ENCODE data around the gene DLGAP1. TPM values are rescaled to one million over a fixed set of nuclear protein-coding genes. Genes with fewer than 3 reads are reported as not detected.

Gene DLGAP1
- total RNA-seq, 1 experiment from 2014 or later, result 23.0 TPM

GRCh38 chr18:4017480-4017879, 437.6 kb downstream of the DLGAP1 start:
- DNase-seq (ENCODE audit: low spot score) (peak; percentile 48), ATAC-seq (peak; percentile 91)
- TF ChIP-seq NR2C2 (CRISPR knock-in tag; IDR thresholded peaks at IDR 0.05), result no peak
- TF ChIP-seq, protein P1, sequence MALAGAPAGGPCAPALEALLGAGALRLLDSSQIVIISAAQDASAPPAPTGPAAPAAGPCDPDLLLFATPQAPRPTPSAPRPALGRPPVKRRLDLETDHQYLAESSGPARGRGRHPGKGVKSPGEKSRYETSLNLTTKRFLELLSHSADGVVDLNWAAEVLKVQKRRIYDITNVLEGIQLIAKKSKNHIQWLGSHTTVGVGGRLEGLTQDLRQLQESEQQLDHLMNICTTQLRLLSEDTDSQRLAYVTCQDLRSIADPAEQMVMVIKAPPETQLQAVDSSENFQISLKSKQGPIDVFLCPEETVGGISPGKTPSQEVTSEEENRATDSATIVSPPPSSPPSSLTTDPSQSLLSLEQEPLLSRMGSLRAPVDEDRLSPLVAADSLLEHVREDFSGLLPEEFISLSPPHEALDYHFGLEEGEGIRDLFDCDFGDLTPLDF (CRISPR knock-in tag; IDR thresholded peaks at IDR 0.05), result no peak
- TF ChIP-seq AR (CRISPR knock-in tag; IDR thresholded peaks at IDR 0.05), result no peak
- TF ChIP-seq SOX15 (CRISPR knock-in tag; IDR thresholded peaks at IDR 0.05), result no peak
- no peak for TF ChIP-seq IRF2 (CRISPR knock-in tag; IDR thresholded peaks at IDR 0.05; ENCODE audit: borderline replicate concordance, low read depth)
- H3K4me1 Mint-ChIP-seq, result peaks cover 56% of the 10 kb centered on the region
- CTCF ChIA-PET, result interaction anchor here (0.7 to 3.6 kb wide), 8 partner anchors 15 to 352 kb away, joined by 3 to 16 read pairs (median 4); no protein-coding TSS in a partner anchor
- H3K9me3 Mint-ChIP-seq, result peaks cover 7% of the 10 kb centered on the region
- H3K36me3 Mint-ChIP-seq, result peaks cover 3% of the 10 kb centered on the region
- no peak overlapping the region for H3K4me3 Mint-ChIP-seq
- H3K27ac Mint-ChIP-seq, result peak overlapping the region; percentile 71
- H3K27me3 Mint-ChIP-seq (ENCODE audit: low read depth), result no peaks in the 10 kb centered on the region; the same call in 1 of the 2 replicates
- POLR2A ChIA-PET, result interaction anchor here (0.7 kb wide), 1 partner anchor 282 kb away, joined by 4 read pairs; no protein-coding TSS in a partner anchor

- CTCF ChIA-PET, result interaction anchor here (1.9 to 3.6 kb wide), 3 partner anchors 22 to 351 kb away, joined by 5 to 16 read pairs (median 5); no protein-coding TSS in a partner anchor
- POLR2A ChIA-PET, result no interaction called here
- ATAC-seq, result peak; percentile 35
- Mint-ChIP-seq H3K4me3 (no peak overlapping the region), H3K27ac (peak overlapping the region; percentile 58), H3K36me3 (no peaks in the 10 kb centered on the region; the same call in 1 of the 2 replicates), H3K9me3 (peaks cover 5% of the 10 kb centered on the region), H3K4me1 (peaks cover 55% of the 10 kb centered on the region), H3K27me3 (ENCODE audit: low read depth) (no peaks in the 10 kb centered on the region; the same call in 1 of the 2 replicates)
- TF ChIP-seq ZNF138 (CRISPR knock-in tag; conservative IDR thresholded peaks at IDR 0.05), result no peak
- no peak for TF ChIP-seq CREM (CRISPR knock-in tag; IDR thresholded peaks at IDR 0.05)
- DNase-seq (ENCODE audit: low spot score), result no peak
Observed at GRCh38 chr18:4016391-4017049, 438.6 kb downstream of the DLGAP1 start.

- peaks cover 26% of the 10 kb centered on the region for H3K4me1 Mint-ChIP-seq
- no peak for ATAC-seq
- TF ChIP-seq CREM (CRISPR knock-in tag; IDR thresholded peaks at IDR 0.05) (no peak), PRDM15 (CRISPR knock-in tag; IDR thresholded peaks at IDR 0.05) (no peak), ESRRA (CRISPR knock-in tag; IDR thresholded peaks at IDR 0.05; ENCODE audit: borderline replicate concordance) (no peak), FOXP4 (CRISPR knock-in tag; IDR thresholded peaks at IDR 0.05) (no peak), NR1H2 (CRISPR knock-in tag; IDR thresholded peaks at IDR 0.05) (no peak), ZBTB43 (CRISPR knock-in tag; IDR thresholded peaks at IDR 0.05) (no peak), MYBL2 (CRISPR knock-in tag; IDR thresholded peaks at IDR 0.05) (no peak), CREB1 (CRISPR knock-in tag; IDR thresholded peaks at IDR 0.05) (no peak)
- TF ChIP-seq, protein P2, sequence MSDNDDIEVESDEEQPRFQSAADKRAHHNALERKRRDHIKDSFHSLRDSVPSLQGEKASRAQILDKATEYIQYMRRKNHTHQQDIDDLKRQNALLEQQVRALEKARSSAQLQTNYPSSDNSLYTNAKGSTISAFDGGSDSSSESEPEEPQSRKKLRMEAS (CRISPR knock-in tag; IDR thresholded peaks at IDR 0.05), result no peak
- TF ChIP-seq, protein P3, sequence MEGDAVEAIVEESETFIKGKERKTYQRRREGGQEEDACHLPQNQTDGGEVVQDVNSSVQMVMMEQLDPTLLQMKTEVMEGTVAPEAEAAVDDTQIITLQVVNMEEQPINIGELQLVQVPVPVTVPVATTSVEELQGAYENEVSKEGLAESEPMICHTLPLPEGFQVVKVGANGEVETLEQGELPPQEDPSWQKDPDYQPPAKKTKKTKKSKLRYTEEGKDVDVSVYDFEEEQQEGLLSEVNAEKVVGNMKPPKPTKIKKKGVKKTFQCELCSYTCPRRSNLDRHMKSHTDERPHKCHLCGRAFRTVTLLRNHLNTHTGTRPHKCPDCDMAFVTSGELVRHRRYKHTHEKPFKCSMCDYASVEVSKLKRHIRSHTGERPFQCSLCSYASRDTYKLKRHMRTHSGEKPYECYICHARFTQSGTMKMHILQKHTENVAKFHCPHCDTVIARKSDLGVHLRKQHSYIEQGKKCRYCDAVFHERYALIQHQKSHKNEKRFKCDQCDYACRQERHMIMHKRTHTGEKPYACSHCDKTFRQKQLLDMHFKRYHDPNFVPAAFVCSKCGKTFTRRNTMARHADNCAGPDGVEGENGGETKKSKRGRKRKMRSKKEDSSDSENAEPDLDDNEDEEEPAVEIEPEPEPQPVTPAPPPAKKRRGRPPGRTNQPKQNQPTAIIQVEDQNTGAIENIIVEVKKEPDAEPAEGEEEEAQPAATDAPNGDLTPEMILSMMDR (IDR thresholded peaks at IDR 0.05), result no peak
Observed at GRCh38 chr18:4007846-4008245, 447.3 kb downstream of the DLGAP1 start.

More at GRCh38 chr18:4007846-4008245, 447.3 kb downstream of the DLGAP1 start:
- H3K36me3 Mint-ChIP-seq, result no peaks in the 10 kb centered on the region; the same call in 1 of the 2 replicates
- H3K27me3 Mint-ChIP-seq (ENCODE audit: low read depth), result no peaks in the 10 kb centered on the region
- H3K4me3 Mint-ChIP-seq, result no peak overlapping the region
- no peak for DNase-seq (ENCODE audit: low spot score)
- POLR2A ChIA-PET, result no interaction called here
- H3K27ac Mint-ChIP-seq, result no peak overlapping the region
- CTCF ChIA-PET, result no interaction called here
- peaks cover 5% of the 10 kb centered on the region for H3K9me3 Mint-ChIP-seq

Measured in WTC11 (cell line).